ENCODE results near the gene PRKCA. TPM values are rescaled to one million over a fixed set of nuclear protein-coding genes. Genes with fewer than 3 reads are reported as not detected.

The PRKCA gene
- total RNA-seq, 1 donor from 2014 or later = 5.6 TPM

GRCh38 chr17:66583112-66583748 is 280.8 kb downstream of the PRKCA start:
- no peaks in the 10 kb centered on the region for H3K36me3 ChIP-seq
- DNase-seq = no peak
- peaks cover 28% of the 10 kb centered on the region for H3K4me1 ChIP-seq
- TF ChIP-seq CTCF (IDR thresholded peaks at IDR 0.05; ENCODE audit: borderline replicate concordance) = no peak
- H3K4me3 ChIP-seq = no peak overlapping the region
- intact Hi-C loops (cut with micrococcal nuclease) = no loop called here
- no peaks in the 10 kb centered on the region for H3K27me3 ChIP-seq (ENCODE audit: low read depth)
- no peak overlapping the region for H3K27ac ChIP-seq (replicated peaks)
- H3K9me3 ChIP-seq (replicated peaks) = no peaks in the 10 kb centered on the region

- intact Hi-C loops (cut with micrococcal nuclease) = no loop called here
- TF ChIP-seq CTCF (IDR thresholded peaks at IDR 0.05; ENCODE audit: borderline replicate concordance) = no peak
- Histone ChIP-seq H3K27ac (replicated peaks) (no peak overlapping the region), H3K4me1 (peaks cover 16% of the 10 kb centered on the region), H3K27me3 (ENCODE audit: low read depth) (no peaks in the 10 kb centered on the region), H3K4me3 (no peak overlapping the region), H3K9me3 (replicated peaks) (no peaks in the 10 kb centered on the region), H3K36me3 (no peaks in the 10 kb centered on the region)
- no peak for DNase-seq
These were observed 282.5 kb downstream of the PRKCA start for GRCh38 chr17:66584927-66585326.

- intact Hi-C loops (cut with micrococcal nuclease) = no loop called here
- H3K4me3 ChIP-seq = no peak overlapping the region
- H3K27me3 ChIP-seq (ENCODE audit: low read depth) = no peaks in the 10 kb centered on the region
- no peak for DNase-seq
- H3K9me3 ChIP-seq (replicated peaks) = no peaks in the 10 kb centered on the region
- H3K27ac ChIP-seq (replicated peaks) = no peak overlapping the region
- H3K36me3 ChIP-seq = no peaks in the 10 kb centered on the region
- peaks cover 11% of the 10 kb centered on the region for H3K4me1 ChIP-seq
- TF ChIP-seq CTCF (IDR thresholded peaks at IDR 0.05; ENCODE audit: borderline replicate concordance) = no peak
These were observed 283.1 kb downstream of the PRKCA start for GRCh38 chr17:66585472-66585871.

- no peaks in the 10 kb centered on the region for H3K27me3 ChIP-seq (ENCODE audit: low read depth)
- no peak overlapping the region for H3K27ac ChIP-seq (replicated peaks)
- H3K4me1 ChIP-seq = no peaks in the 10 kb centered on the region
- no peaks in the 10 kb centered on the region for H3K36me3 ChIP-seq
- H3K4me3 ChIP-seq = no peak overlapping the region
- no peak for DNase-seq
- no peaks in the 10 kb centered on the region for H3K9me3 ChIP-seq (replicated peaks)
- TF ChIP-seq CTCF (IDR thresholded peaks at IDR 0.05; ENCODE audit: borderline replicate concordance) = no peak
- intact Hi-C loops (cut with micrococcal nuclease) = no loop called here
These were observed 287.5 kb downstream of the PRKCA start for GRCh38 chr17:66589892-66590291.

GRCh38 chr17:66593116-66593515 is 290.7 kb downstream of the PRKCA start:
- TF ChIP-seq CTCF (IDR thresholded peaks at IDR 0.05; ENCODE audit: borderline replicate concordance) = no peak
- intact Hi-C loops (cut with micrococcal nuclease) = no loop called here
- DNase-seq = no peak
- no peak overlapping the region for H3K4me3 ChIP-seq
- H3K9me3 ChIP-seq (replicated peaks) = no peaks in the 10 kb centered on the region
- no peaks in the 10 kb centered on the region for H3K4me1 ChIP-seq
- no peaks in the 10 kb centered on the region for H3K27me3 ChIP-seq (ENCODE audit: low read depth)
- no peaks in the 10 kb centered on the region for H3K36me3 ChIP-seq
- no peak overlapping the region for H3K27ac ChIP-seq (replicated peaks)
